Kidney epithelial cell (primary cell): Measurements from ENCODE around the gene ACSS2. TPM values are rescaled to one million over a fixed set of nuclear protein-coding genes. Genes with fewer than 3 reads are reported as not detected.

ENCODE experiments used
- DNase-seq: peaks from one replicate; pipeline ENCODE4 v3.0.0-alpha.2; 2010; ENCODE audit warnings: low read depth
- H3K27me3 ChIP-seq: 2 replicates; pipeline ENCODE4 v1.6.0; 2011; ENCODE audit warnings: low read length; ENCODE audit not compliant: control insufficient read depth, insufficient read depth
- H3K36me3 ChIP-seq: 2 replicates; pipeline ENCODE4 v1.5.1; 2011; ENCODE audit warnings: low read length; ENCODE audit not compliant: control insufficient read depth, insufficient read depth
- H3K4me3 ChIP-seq: 2 replicates; pipeline ENCODE4 v1.5.1; 2011; ENCODE audit warnings: low read depth, mild to moderate bottlenecking, control low read depth, low read length
- CTCF ChIP-seq: IDR thresholded peaks from 2 replicates; pipeline ENCODE4 v1.5.1; 2011; ENCODE audit warnings: mild to moderate bottlenecking, moderate library complexity, low read length, control low read depth, inconsistent platforms; ENCODE audit not compliant: insufficient read depth, poor library complexity, severe bottlenecking
- total RNA-seq: library from RNA; depleted of rRNA; stranded (reverse); fragments of >200 nt; gene quantifications from 2 replicates; pipeline ENCODE4 v1.2.3, GENCODE V29; 2015

ACSS2 gene
- total RNA-seq, 1 donor from 2014 or later: 29.2 TPM

- no peak for TF ChIP-seq CTCF
- Histone ChIP-seq H3K4me3 (no peak overlapping the region), H3K36me3 (no peaks in the 10 kb centered on the region), H3K27me3 (peaks cover 5% of the 10 kb centered on the region)
- DNase-seq: no peak
Measured at GRCh38 chr20:34974246-34974645, 97.8 kb downstream of the ACSS2 start.

- no peaks in the 10 kb centered on the region for H3K36me3 ChIP-seq
- no peak overlapping the region for H3K4me3 ChIP-seq
- TF ChIP-seq CTCF: no peak
- DNase-seq: no peak
- H3K27me3 ChIP-seq: peaks cover 5% of the 10 kb centered on the region
Measured at GRCh38 chr20:34976286-34976685, 99.9 kb downstream of the ACSS2 start.

Other genes starting within 250 kb of the ACSS2 start
- 20.7 and 26.1 TPM in 2 replicates for gene PIGU, start 199.5 kb upstream of the ACSS2 start, total RNA-seq
- gene TP53INP2, start 172.3 kb upstream of the ACSS2 start, total RNA-seq: 15.0 and 19.9 TPM in 2 replicates
- 16.6 and 18.0 TPM in 2 replicates for gene NCOA6, start 51.0 kb upstream of the ACSS2 start, total RNA-seq
- 8.4 and 12.5 TPM in 2 replicates for gene GGT7, start 3.8 kb upstream of the ACSS2 start, total RNA-seq
- 64.8 and 71.8 TPM in 2 replicates for gene GSS, start 79.2 kb downstream of the ACSS2 start, total RNA-seq
- 0.04 and 0.21 TPM in 2 replicates for gene MYH7B, start 79.3 kb downstream of the ACSS2 start, total RNA-seq
- 78.8 and 99.3 TPM in 2 replicates for gene TRPC4AP, start 216.2 kb downstream of the ACSS2 start, total RNA-seq